Stomach (tissue), 4 donors: ENCODE data around the gene PIM3.

Source experiments
- EP300 ChIP-seq: sonication (generic); formaldehyde crosslinking; IDR thresholded peaks from one replicate; pipeline ENCODE4 v1.6.1; 2017; ENCODE audit warnings: antibody characterized with exemption
- POLR2A ChIP-seq, 4 donors: fragments of 450-650 bp; IDR thresholded peaks; one replicate each; pipeline ENCODE4 v1.6.1; 2016; ENCODE audit warnings: antibody characterized with exemption in 4 of 4, control low read depth in 2 of 4, mild to moderate bottlenecking in 1 of 4, moderate library complexity in 1 of 4
- TF ChIP-seq, protein P1 (sequence below), 7 experiments: fragments of 450-650 bp in 4 of 7; fragments of 200-600 bp in 3 of 7; sonication (generic) in 3 of 7; IDR thresholded peaks; one replicate each; pipeline ENCODE4 v1.5.1; 2016 to 2019; ENCODE audit warnings: antibody characterized with exemption in 7 of 7, control low read depth in 2 of 7, mild to moderate bottlenecking in 1 of 7

DNA sequence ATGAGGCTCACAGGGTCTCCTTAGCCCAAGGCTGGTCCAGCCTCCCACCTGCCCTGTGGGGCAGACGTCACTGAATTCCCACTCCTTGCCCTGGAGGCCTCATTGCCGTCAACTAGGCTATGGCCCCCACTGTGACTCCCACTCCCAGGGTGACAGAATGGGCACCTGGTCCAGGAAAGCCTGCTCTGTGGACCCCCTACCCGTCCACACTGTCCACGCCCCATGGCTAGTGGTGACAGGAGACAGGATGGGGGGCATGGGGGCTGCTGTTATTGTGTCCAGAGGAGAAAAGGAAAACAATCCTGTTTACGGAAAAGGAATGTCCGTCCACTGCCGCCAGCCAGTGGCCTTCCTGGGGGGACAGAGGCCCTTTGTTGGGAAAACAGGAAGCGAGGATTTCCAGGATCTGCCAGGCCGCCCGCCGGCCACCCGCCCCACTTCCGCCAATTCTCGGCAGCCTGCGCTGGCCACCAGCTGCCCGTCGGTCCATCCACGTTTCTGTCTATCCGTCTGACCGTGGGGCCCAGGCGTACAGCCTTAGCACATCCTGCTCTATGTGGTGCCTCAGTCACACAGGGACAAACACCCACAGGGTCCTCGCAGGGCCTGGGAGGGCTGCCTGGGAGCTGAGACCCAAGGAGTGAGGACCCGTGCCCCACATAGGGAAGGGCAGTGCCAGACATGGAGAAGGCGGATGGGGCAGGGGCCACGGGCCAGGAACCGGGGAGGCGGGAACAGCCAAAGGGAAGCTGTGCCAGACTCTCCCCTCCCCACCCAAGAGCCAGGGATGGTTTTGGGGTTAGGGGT, 22.6 kb upstream of the PIM3 start:
- no peak for TF ChIP-seq POLR2A (IDR thresholded peaks at IDR 0.05)
- TF ChIP-seq, protein P1, sequence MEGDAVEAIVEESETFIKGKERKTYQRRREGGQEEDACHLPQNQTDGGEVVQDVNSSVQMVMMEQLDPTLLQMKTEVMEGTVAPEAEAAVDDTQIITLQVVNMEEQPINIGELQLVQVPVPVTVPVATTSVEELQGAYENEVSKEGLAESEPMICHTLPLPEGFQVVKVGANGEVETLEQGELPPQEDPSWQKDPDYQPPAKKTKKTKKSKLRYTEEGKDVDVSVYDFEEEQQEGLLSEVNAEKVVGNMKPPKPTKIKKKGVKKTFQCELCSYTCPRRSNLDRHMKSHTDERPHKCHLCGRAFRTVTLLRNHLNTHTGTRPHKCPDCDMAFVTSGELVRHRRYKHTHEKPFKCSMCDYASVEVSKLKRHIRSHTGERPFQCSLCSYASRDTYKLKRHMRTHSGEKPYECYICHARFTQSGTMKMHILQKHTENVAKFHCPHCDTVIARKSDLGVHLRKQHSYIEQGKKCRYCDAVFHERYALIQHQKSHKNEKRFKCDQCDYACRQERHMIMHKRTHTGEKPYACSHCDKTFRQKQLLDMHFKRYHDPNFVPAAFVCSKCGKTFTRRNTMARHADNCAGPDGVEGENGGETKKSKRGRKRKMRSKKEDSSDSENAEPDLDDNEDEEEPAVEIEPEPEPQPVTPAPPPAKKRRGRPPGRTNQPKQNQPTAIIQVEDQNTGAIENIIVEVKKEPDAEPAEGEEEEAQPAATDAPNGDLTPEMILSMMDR (IDR thresholded peaks at IDR 0.05) = no peak
- no peak for TF ChIP-seq EP300
